ENCODE results near the gene KRTAP3-1.
"Not testable (repeated sequence)": the region's sequence is repeated elsewhere in the genome, so short reads cannot be mapped to it uniquely, and the experiment has no call there.

DNA sequence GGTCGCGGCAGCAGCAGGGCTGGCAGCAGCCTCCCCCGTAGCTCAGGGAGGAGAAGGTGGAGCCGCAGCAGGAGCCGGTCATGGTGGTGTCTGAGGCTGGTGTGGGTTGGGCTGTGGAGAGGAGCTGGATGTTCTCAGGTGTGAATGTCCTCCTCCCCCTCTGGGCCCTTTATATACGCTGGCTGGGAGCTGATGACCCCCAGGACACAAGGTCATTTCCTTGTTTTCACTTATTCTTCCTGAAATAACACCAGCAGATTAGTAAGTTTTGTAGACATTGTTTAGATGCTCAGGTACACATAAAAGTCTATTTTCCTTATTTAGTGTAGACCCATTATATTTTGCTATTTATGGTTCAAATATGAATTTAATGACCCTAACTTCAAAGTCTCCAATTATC lies 46.2 kb upstream of the KRTAP3-1 start, which contains the start of gene KRTAP2-2:
- TF ChIP-seq, protein P1, sequence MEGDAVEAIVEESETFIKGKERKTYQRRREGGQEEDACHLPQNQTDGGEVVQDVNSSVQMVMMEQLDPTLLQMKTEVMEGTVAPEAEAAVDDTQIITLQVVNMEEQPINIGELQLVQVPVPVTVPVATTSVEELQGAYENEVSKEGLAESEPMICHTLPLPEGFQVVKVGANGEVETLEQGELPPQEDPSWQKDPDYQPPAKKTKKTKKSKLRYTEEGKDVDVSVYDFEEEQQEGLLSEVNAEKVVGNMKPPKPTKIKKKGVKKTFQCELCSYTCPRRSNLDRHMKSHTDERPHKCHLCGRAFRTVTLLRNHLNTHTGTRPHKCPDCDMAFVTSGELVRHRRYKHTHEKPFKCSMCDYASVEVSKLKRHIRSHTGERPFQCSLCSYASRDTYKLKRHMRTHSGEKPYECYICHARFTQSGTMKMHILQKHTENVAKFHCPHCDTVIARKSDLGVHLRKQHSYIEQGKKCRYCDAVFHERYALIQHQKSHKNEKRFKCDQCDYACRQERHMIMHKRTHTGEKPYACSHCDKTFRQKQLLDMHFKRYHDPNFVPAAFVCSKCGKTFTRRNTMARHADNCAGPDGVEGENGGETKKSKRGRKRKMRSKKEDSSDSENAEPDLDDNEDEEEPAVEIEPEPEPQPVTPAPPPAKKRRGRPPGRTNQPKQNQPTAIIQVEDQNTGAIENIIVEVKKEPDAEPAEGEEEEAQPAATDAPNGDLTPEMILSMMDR (IDR thresholded peaks at IDR 0.05) = not testable (repeated sequence)
- not testable (repeated sequence) for TF ChIP-seq TFCP2L1 (CRISPR knock-in tag; IDR thresholded peaks at IDR 0.05); RCOR1 (IDR thresholded peaks at IDR 0.05; ENCODE audit: low read depth, low read length); HDAC2 (IDR thresholded peaks at IDR 0.05); POLR2A (IDR thresholded peaks at IDR 0.05; ENCODE audit: low read length); ZC3H11A (IDR thresholded peaks at IDR 0.05); CBX2 (IDR thresholded peaks at IDR 0.05; ENCODE audit: borderline replicate concordance, low read depth); NFE2L2 (conservative IDR thresholded peaks at IDR 0.05; ENCODE audit: low read length); RFX5 (IDR thresholded peaks at IDR 0.05); HOXB5 (CRISPR knock-in tag; IDR thresholded peaks at IDR 0.05)
- TF ChIP-seq, protein P2, sequence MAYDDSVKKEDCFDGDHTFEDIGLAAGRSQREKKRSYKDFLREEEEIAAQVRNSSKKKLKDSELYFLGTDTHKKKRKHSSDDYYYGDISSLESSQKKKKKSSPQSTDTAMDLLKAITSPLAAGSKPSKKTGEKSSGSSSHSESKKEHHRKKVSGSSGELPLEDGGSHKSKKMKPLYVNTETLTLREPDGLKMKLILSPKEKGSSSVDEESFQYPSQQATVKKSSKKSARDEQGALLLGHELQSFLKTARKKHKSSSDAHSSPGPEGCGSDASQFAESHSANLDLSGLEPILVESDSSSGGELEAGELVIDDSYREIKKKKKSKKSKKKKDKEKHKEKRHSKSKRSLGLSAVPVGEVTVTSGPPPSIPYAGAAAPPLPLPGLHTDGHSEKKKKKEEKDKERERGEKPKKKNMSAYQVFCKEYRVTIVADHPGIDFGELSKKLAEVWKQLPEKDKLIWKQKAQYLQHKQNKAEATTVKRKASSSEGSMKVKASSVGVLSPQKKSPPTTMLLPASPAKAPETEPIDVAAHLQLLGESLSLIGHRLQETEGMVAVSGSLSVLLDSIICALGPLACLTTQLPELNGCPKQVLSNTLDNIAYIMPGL (CRISPR knock-in tag; IDR thresholded peaks at IDR 0.05; ENCODE audit: borderline replicate concordance) = not testable (repeated sequence)
